HepG2 (cell line): ENCODE measurements around the gene KRTAP12-2. TPM values are rescaled to one million over a fixed set of nuclear protein-coding genes. Genes with fewer than 3 reads are reported as not detected.

ENCODE experiments used
- ATAC-seq: fragments of 200-7000 bp; cut with Tn5 transposase; 3 replicates; pipeline ENCODE4 v1.9.1; 2020; ENCODE audit warnings: mild to moderate bottlenecking, moderate library complexity
- BruUV-seq: library from RNA; stranded (reverse); fragments of 400-500 nt; replicated peaks from 2 replicates; lab custom pipeline; 2021; lab: Mats Ljungman, UMichigan
- CTCF ChIA-PET: fragments of 300-600 bp; formaldehyde crosslinking; extraction: SDS; loops from one replicate; lab custom pipeline; 2021; ENCODE audit warnings: low total read pairs, inconsistent platforms, low intra/inter-chr PET ratio; lab: Yijun Ruan, JAX
- POLR2A ChIA-PET: fragments of 350-600 bp; sonication (Branson Sonifier 250); formaldehyde crosslinking; loops from one replicate; lab custom pipeline; 2020; ENCODE audit warnings: antibody characterized with exemption, inconsistent platforms; lab: Yijun Ruan, JAX
- DNase-seq: peaks from one replicate; pipeline ENCODE4 v3.0.0-alpha.2; 2015; ENCODE audit warnings: low spot score
- FAIRE-seq: peaks from 3 replicates; lab custom pipeline; 2011; peaks lifted over from hg19 to GRCh38; lab: Jason Lieb, UNC
- H2AFZ ChIP-seq: one replicate; pipeline ENCODE4 v1.6.1; 2011; ENCODE audit warnings: low read length, inconsistent platforms
- H3K27ac ChIP-seq: fragments of 300-600 bp; 3 replicates; pipeline ENCODE4 v1.8.0; 2011; ENCODE audit warnings: mixed run types, mild to moderate bottlenecking, mixed read lengths, low read length, inconsistent platforms; ENCODE audit not compliant: insufficient read depth; ENCODE audit errors: extremely low read length
- H3K27me3 ChIP-seq, 2 experiments: fragments of 200-600 bp in 1 of 2; 2 replicates in 1 of 2; 3 replicates in 1 of 2; pipeline versions ENCODE4 v1.6.0 to v1.8.0; 2011; ENCODE audit warnings: low read length in 2 of 2, mild to moderate bottlenecking in 2 of 2, moderate library complexity in 2 of 2, inconsistent platforms in 1 of 2; ENCODE audit not compliant: insufficient read depth in 2 of 2, control insufficient read depth in 1 of 2
- H3K36me3 ChIP-seq, 2 experiments: fragments of 200-600 bp in 1 of 2; replicated peaks in 1 of 2; 2 replicates in 1 of 2; 3 replicates in 1 of 2; pipeline versions ENCODE4 v1.5.1 to v1.8.0; 2011; ENCODE audit warnings: low read length in 2 of 2, inconsistent platforms in 1 of 2; ENCODE audit not compliant: insufficient read depth in 2 of 2, control insufficient read depth in 1 of 2
- H3K4me1 ChIP-seq: 2 replicates; pipeline ENCODE4 v1.5.1; 2012; ENCODE audit warnings: low read length, inconsistent platforms; ENCODE audit not compliant: insufficient read depth
- H3K4me2 ChIP-seq: 2 replicates; pipeline ENCODE4 v1.6.0; 2011; ENCODE audit warnings: low read depth, low read length, inconsistent platforms
- H3K4me3 ChIP-seq, 3 experiments: fragments of 200-600 bp in 1 of 3; sonication (generic), shearing (Covaris generic) in 1 of 3; replicated peaks in 1 of 3; 2 replicates each; pipeline ENCODE4 v1.5.1; 2011 to 2016; ENCODE audit warnings: low read length in 3 of 3, inconsistent platforms in 2 of 3, low read depth in 2 of 3, mild to moderate bottlenecking in 2 of 3, control low read depth in 1 of 3, mixed read lengths in 1 of 3; ENCODE audit not compliant: insufficient read depth in 1 of 3
- H3K79me2 ChIP-seq: one replicate; pipeline ENCODE4 v1.6.1; 2011; ENCODE audit warnings: low read length, inconsistent platforms; ENCODE audit not compliant: insufficient read depth
- H3K9ac ChIP-seq: 2 replicates; pipeline ENCODE4 v1.6.0; 2011; ENCODE audit warnings: mild to moderate bottlenecking, low read depth, low read length, inconsistent platforms; ENCODE audit not compliant: insufficient read depth
- H3K9me3 ChIP-seq: 2 replicates; pipeline ENCODE4 v1.5.1; 2012; ENCODE audit warnings: mild to moderate bottlenecking, low read length
- H4K20me1 ChIP-seq: 2 replicates; pipeline ENCODE4 v1.6.0; 2011; ENCODE audit warnings: inconsistent platforms, mild to moderate bottlenecking, low read length, moderate library complexity; ENCODE audit not compliant: insufficient read depth
- HBP1 ChIP-seq: IDR thresholded peaks from 2 replicates; pipeline ENCODE4 v1.6.1; 2016; ENCODE audit warnings: low read depth, control low read depth
- JDP2 ChIP-seq: sonication (generic); formaldehyde crosslinking; IDR thresholded peaks from 2 replicates; pipeline ENCODE4 v1.8.1; 2022; ENCODE audit warnings: missing genetic modification reagents, borderline replicate concordance
- MIXL1 ChIP-seq: IDR thresholded peaks from 2 replicates; pipeline ENCODE4 v1.6.1; 2016
- ZNF557 ChIP-seq: sonication (generic); formaldehyde crosslinking; IDR thresholded peaks from 2 replicates; pipeline ENCODE4 v1.4.0; 2020; ENCODE audit warnings: missing genetic modification reagents
- ZNF891 ChIP-seq: sonication (generic); formaldehyde crosslinking; IDR thresholded peaks from 2 replicates; pipeline ENCODE4 v1.5.0; 2020; ENCODE audit warnings: mild to moderate bottlenecking, missing genetic modification reagents
- WGBS: methylation state at CpG from one replicate; pipeline ENCODE4 v1.1.6; 2017; ENCODE audit warnings: low lambda C conversion rate; 5-methylcytosine and 5-hydroxymethylcytosine counted together
- in situ Hi-C: cut with HindIII; loops from 2 replicates; pipeline ENCODE4 v1.10.0; 2017; ENCODE audit warnings: low pct_unique_long_range_greater_than_20kb; ENCODE audit not compliant: extremely low pct_ligation_motif_present
- intact Hi-C: fragments of 100-400 bp; cut with micrococcal nuclease; formaldehyde crosslinking; loops from one replicate; pipeline ENCODE4 v1.10.0; 2022; ENCODE audit not compliant: unreplicated experiment
- polyA plus RNA-seq, 8 experiments: library from polyadenylated mRNA; depleted of rRNA in 3 of 8; stranded (reverse) in 7 of 8; unstranded in 1 of 8; fragments of >200 nt; fragmentation: Illumina TruSeq in 4 of 8; extraction: Trizol in 4 of 8; gene quantifications; 2 replicates each; pipeline versions ENCODE4 v1.2.1 to v1.2.3, GENCODE V29; 2011 to 2016; ENCODE audit warnings: low read depth in 4 of 8, missing spikeins in 1 of 8, mixed read lengths in 1 of 8; ENCODE audit not compliant: insufficient read depth in 1 of 8
- total RNA-seq, 5 experiments: library from RNA; depleted of rRNA; stranded (reverse); fragments of >200 nt; fragmentation: Illumina TruSeq; extraction: Trizol; gene quantifications; 2 replicates each; pipeline ENCODE4 v1.2.3, GENCODE V29; 2016; ENCODE audit warnings: low read depth in 1 of 5
- TF ChIP-seq, protein P1 (sequence below): sonication (generic); formaldehyde crosslinking; conservative IDR thresholded peaks from 2 replicates; pipeline ENCODE4 v1.8.1; 2023; ENCODE audit warnings: missing genetic modification reagents

The KRTAP12-2 gene
- total and polyA plus RNA-seq, 2 of the 13 experiments (the other 11 are each of a cell fraction or from before 2014, with no cell fraction given), result not detected

- Histone ChIP-seq H3K4me2 (no peak within 1 kb of the TSS), H3K27me3 (peaks cover 3 to 22% of the 10 kb centered on the region in 2 experiments; a peak in 3 of 5 replicates), H3K4me1 (peaks cover 9% of the 10 kb centered on the region; the same call in 1 of the 2 replicates), H4K20me1 (no peaks in the 10 kb centered on the region), H3K36me3 (no peaks in the 10 kb centered on the region), H3K9me3 (peaks cover 4% of the 10 kb centered on the region; the same call in 1 of the 2 replicates), H3K79me2 (no peaks in the 10 kb centered on the region), H3K27ac (no peak within 1 kb of the TSS), H3K4me3 (no peak within 1 kb of the TSS), H3K9ac (no peak within 1 kb of the TSS), H2AFZ (no peak within 1 kb of the TSS)
- POLR2A ChIA-PET, result no interaction called here
- ATAC-seq (no peak), DNase-seq (no peak), FAIRE-seq (no peak)
- intact Hi-C loops (no loop called here), in situ Hi-C loops (no loop called here)
- 18% methylated on average over 5 of the region's 9 CpGs for WGBS
- TF ChIP-seq ZNF891 (CRISPR knock-in tag) (no peak), MIXL1 (CRISPR knock-in tag) (no peak), HBP1 (CRISPR knock-in tag) (no peak), JDP2 (CRISPR knock-in tag) (no peak), ZNF557 (CRISPR knock-in tag) (no peak)
- TF ChIP-seq, protein P1, sequence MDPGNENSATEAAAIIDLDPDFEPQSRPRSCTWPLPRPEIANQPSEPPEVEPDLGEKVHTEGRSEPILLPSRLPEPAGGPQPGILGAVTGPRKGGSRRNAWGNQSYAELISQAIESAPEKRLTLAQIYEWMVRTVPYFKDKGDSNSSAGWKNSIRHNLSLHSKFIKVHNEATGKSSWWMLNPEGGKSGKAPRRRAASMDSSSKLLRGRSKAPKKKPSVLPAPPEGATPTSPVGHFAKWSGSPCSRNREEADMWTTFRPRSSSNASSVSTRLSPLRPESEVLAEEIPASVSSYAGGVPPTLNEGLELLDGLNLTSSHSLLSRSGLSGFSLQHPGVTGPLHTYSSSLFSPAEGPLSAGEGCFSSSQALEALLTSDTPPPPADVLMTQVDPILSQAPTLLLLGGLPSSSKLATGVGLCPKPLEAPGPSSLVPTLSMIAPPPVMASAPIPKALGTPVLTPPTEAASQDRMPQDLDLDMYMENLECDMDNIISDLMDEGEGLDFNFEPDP (CRISPR knock-in tag), result no peak
- CTCF ChIA-PET, result no interaction called here
- BruUV-seq, result no TSS peak
Measured at GRCh38 chr21:44654576-44655175, 12.1 kb downstream of the KRTAP12-2 start, which contains the start of gene KRTAP12-4. Gene KRTAP12-4 (minus strand): TSS chr21:44654659. CDS start chr21:44654614, 45 bp downstream.
